Gastrocnemius medialis (tissue), 4 donors: ENCODE data around the gene TRIP11.
"Not testable (repeated sequence)": the region's sequence is repeated elsewhere in the genome, so short reads cannot be mapped to it uniquely, and the experiment has no call there.

Experiments
- CTCF ChIP-seq, 5 experiments: fragments of 450-650 bp in 3 of 5; fragments of 200-600 bp in 2 of 5; sonication (generic) in 2 of 5; IDR thresholded peaks in 4 of 5; conservative IDR thresholded peaks in 1 of 5; 1 replicate in 4 of 5; 2 replicates in 1 of 5; pipeline ENCODE4 v1.5.1; 2016 to 2019; ENCODE audit warnings: antibody characterized with exemption in 5 of 5, mild to moderate bottlenecking in 3 of 5, moderate library complexity in 3 of 5
- POLR2A ChIP-seq, 2 donors: fragments of 450-650 bp; IDR thresholded peaks; one replicate each; pipeline ENCODE4 v1.6.1; 2017; ENCODE audit warnings: antibody characterized with exemption in 2 of 2, mild to moderate bottlenecking in 2 of 2, moderate library complexity in 2 of 2

GRCh38 chr14:92041766-92042165, 1.9 kb upstream of the TRIP11 start:
- not testable (repeated sequence) for TF ChIP-seq CTCF (IDR thresholded peaks at IDR 0.05 in 4 of 5, conservative IDR thresholded peaks at IDR 0.05 in 1 of 5); POLR2A (IDR thresholded peaks at IDR 0.05)
